ENCODE results near the gene PTPDC1. TPM values are rescaled to one million over a fixed set of nuclear protein-coding genes. Genes with fewer than 3 reads are reported as not detected.

The PTPDC1 gene
- total and polyA plus RNA-seq, 2 of the 8 experiments (the other 6 are each of a cell fraction or from before 2014, with no cell fraction given), result 4.1 to 7.3 TPM

GRCh38 chr9:94079236-94079635 lies 5.0 kb upstream of the PTPDC1 start (continued):
- TF ChIP-seq ATF3 (IDR thresholded peaks at IDR 0.05; ENCODE audit: insufficient read depth, low read depth, low read length), result no peak
- no peak for TF ChIP-seq CREB1 (IDR thresholded peaks at IDR 0.05)
- TF ChIP-seq SAP30 (IDR thresholded peaks at IDR 0.05; ENCODE audit: insufficient read depth, insufficient replicate concordance, low read length), result no peak
